GM21447 (cell line): ENCODE results near the gene CYTH1.
"Not testable (repeated sequence)": the region's sequence is repeated elsewhere in the genome, so short reads cannot be mapped to it uniquely, and the experiment has no call there.

Experiments used
- ATAC-seq: cut with Tn5 transposase; IDR thresholded peaks from one replicate; pipeline ENCODE4 v1.9.1; 2021; ENCODE audit not compliant: unreplicated experiment

Gene CYTH1

DNA sequence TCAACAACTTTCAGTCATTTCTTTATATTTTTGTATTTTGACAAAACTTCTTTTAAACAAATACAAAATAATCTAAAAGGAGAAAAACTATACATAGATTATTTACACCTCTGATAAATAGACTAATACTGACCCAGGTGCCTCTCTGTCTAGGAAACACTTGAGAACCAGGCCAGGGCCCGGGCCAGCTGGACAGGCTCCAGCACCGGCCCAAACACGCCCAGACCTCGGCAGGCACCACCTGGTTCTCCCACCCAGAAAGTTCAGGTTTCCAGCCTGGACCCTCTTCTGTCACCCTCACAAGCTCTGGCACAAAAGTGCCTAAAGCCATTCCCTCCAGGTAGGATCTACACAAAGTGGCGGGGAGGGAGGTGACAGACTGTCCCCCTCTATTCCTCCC is 107.9 kb downstream of the CYTH1 start:
- no peak for ATAC-seq

- ATAC-seq, result no peak
These were observed 108.7 kb downstream of the CYTH1 start for GRCh38 chr17:78673395-78673794.

DNA sequence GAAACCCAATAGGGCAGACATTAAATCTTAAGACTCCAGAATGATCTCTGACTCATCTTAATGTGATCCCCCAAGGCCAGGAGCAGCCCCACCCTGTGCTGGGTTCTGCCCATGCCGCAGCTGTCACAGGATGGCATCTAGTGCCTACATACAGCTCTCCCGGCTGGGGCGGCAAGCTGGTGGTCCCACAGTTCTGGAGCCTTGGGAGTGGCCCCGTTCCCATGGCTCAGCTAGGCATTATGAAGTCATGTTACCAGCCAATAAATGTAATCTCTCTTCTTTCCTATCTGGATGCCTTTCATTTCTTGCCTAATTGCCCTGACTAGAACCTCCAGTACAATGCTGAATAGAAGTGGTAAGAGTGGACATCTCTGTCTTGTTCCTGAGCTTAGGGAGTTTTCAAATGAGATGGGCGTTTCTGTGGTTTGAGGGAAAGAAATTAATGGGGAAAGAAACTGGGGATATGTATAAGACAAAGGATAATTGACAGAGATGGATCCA is 109.2 kb downstream of the CYTH1 start:
- ATAC-seq, result no peak

DNA sequence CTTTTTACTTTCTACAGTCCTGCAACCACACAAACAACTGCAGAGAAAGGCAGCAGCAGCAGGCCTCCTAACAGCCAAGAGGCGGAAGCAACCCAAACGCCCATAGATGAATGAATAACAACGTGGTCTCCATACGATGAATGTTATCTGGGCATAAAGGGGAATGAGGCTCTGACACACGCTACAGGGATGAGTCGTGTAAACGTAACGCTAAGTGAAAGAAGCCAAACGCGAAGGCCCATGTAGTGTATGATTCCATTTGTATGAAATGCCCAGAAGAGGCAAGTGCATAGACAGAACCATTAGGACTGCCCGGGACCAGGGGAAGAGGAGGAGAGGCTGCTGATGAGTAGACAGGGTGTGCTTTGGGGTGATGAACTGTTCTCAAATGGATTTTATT is 110.1 kb downstream of the CYTH1 start:
- ATAC-seq, result no peak

GRCh38 chr17:78671726-78672001 is 110.4 kb downstream of the CYTH1 start:
- not testable (repeated sequence) for ATAC-seq

DNA sequence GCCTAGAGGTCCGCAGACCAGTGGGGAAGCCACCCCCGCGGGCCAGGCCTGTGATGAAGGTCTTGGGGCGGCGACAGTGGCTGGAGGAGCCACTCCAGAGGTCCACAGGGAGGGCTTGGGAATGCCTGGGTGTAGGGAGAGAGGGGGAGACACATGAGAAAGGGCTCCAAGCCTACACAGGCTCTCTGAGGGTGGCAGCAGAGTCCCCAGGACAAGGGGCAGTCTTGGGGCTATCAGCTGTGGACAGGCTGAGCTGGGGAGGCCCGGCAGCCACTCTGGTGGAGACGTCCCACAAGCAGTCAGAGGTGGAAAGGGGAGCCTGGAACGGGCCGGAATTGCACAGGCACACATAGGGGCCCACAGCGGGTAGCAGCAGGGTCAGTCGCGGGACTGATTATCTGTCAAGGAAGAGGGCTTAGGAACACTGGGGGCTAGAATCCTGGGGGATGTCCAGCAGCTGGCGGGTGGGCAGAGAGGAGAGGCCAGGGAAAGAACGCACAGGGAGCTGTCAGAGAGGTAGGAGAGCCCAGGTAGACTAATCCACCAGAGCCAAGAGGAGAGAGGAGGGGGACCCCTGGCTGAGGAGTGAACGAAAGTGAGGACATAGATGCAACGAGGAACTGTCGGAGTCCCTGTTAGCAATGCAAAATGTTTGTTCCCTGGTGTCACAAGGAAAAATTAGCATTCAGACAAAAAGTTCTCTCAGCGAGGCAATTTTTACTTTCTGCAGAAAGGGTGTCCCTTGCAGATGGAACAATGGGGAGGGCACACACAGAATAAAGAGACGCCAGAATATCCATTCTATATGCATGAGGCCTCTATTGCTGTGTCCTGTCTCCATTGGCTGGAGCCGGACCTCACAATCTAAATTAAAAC is 111.0 kb downstream of the CYTH1 start:
- no peak for ATAC-seq

- no peak for ATAC-seq
These were observed 112.0 kb downstream of the CYTH1 start for GRCh38 chr17:78669975-78670518.

DNA sequence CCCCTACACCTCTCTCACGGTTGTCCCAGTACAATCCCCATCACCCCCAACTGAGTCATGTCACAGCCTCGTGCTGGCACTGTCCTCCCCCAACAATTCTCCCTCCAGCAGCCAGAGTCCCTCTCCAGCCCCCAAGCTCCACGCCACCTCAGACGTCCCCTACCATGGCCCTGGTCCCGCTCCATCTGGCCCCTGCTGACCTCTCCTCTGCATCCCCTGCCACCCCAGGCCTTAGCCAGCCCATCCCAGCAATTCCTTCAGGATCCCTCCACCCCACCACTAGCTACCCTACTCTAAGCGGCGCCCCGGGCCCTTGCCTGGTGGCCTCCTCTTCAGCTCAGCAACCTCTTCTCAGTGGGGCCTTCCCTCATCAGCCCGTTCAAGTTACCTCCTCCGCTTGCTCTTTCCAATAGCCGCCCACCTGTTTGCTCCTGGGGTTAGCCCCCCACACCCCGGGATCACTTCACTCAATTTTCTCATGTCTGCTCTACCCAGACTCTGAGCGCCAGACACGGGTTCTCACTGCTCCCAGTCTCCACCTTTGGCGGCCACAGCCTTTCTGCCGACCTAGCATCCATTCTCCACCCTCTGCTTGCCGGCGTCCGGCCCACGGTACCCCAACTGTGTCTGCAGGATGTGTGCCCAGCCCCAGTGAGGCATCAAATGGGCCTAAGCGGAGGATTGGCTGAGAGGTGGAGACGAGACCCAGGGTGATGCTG is 112.7 kb downstream of the CYTH1 start:
- no peak for ATAC-seq

DNA sequence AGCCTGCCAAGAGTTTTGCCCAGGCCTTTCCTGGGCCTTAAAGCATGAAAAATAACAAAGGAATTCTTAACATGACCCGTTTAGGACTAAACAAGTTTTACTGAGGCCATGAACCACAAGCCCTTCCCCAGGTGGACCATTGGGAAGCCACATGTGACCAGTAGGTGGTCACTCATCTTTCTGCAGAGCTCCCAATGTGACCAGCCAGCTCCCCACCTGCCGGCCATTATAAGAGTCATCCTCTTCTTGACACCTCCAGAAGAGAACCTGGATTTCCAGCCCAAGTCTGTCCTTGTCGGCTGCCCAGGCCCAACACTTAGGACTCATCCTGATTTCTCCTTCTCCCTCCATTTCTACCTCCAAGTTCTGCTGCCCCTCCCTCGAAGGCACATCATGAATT is 113.2 kb downstream of the CYTH1 start:
- ATAC-seq, result no peak

DNA sequence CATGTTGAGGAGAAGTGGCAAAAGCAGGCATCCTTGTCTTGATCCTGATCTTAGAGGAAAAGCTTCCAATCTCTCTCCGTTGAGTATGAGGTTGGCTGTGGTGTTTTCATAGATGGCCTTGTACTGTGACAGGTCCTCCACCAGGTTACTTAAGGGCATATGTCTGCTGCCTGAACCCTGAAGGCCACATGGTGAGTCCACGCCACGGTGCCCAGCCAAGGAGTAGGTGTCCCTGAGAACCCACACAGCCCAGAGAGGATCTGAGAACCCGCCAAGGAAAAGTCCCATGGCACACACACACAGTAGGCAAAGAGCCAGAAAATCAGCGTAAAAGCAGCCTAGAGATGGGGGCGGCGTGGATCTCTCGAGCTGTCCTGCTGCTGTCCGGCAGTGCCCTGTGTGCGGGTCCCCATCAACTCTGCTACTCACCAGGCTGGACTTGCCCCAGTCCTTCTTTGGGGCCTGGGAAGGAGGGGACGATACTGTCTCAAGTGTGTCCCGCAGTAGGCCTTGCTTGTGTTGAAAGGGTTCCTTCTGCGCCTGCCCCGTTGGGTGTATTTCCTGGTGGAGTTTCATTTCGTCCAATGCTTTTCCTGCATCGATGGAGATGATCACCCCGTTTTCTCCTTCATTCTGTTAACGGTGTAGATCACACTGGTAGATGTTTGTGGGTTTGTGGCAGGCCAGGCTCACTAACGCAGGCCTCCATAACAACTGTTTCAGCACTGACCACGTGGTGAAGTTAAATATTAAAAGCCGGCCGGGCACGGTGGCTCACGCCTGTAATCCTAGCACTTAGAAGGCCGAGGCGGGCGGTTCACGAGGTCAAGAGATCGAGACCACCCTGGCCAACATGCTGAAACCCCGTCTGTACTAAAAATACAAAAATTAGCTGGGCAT is 114.1 kb downstream of the CYTH1 start:
- ATAC-seq, result no peak

GRCh38 chr17:78667091-78667490 is 115.0 kb downstream of the CYTH1 start:
- no peak for ATAC-seq

- ATAC-seq, result no peak
These were observed 115.8 kb downstream of the CYTH1 start for GRCh38 chr17:78665952-78666920.

DNA sequence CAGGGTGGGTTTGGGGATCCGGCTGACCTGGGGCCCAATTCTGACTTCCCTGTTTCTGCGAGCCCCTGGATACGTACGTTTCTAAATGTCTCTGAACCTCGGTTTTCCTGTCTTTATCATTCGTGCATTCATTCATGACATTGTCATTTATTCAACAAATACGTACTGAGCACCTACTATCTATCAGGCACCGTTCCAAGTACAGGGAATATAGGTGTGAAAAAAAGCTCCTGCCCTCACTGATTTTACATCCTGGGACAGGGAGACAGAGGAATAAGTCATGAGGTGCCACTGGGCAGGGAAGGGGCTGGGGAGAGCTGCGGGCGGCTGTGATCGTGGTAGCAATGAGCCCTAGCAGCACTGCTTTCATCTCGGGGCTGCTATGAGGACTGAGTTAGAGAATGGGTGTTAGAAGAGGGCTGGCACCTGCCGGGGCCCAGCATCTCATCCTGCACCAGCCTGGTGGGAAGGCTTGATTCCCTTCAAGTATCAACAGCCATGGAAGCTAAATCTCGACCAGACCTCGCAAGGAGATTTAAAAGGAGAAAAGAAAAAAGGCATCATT is 116.6 kb downstream of the CYTH1 start:
- no peak for ATAC-seq

DNA sequence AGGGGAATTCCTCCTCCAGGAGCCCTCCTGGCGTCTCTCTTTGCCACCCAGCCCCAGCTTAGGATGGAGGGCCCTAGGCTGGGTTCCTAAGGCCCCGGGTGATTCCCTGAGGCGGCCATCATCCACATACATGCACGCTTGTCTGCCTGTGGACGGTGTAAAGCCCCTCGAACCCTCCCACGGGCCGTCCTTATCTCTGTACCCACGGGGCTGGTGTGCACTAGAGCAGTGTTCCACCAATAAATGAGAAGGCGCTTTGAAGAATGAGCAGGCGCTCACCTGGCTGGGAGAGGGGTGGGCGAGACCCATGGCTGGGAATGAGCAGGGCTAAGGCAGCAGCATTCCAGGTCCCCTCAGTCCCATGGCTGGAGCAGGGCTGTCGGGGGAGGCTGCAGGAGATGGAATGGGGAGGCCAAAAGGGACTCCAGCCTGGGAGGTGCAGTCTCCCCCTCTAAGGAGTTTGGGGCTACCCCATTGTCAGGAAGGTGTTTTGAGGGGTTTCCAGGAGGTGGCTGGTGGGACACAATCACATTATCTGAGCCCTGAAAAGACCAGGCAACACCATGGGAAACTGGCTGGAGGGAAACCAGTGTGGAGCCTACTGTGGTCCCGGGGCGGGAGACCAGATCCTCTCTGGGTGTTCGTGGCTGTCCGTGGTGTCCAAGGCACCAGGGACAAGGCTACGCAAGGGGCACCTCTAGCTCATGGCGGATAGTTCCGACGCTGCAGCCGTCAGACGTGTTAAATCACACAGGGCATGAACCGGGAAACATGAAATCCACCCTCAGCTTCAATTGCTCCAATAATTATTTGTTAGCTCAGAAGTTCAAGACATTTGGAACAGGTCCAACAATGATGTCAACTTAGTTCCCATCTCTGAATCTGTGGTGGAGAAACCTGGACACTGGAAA is 117.3 kb downstream of the CYTH1 start:
- no peak for ATAC-seq

GRCh38 chr17:78661093-78661770 is 120.8 kb downstream of the CYTH1 start:
- no peak for ATAC-seq

DNA sequence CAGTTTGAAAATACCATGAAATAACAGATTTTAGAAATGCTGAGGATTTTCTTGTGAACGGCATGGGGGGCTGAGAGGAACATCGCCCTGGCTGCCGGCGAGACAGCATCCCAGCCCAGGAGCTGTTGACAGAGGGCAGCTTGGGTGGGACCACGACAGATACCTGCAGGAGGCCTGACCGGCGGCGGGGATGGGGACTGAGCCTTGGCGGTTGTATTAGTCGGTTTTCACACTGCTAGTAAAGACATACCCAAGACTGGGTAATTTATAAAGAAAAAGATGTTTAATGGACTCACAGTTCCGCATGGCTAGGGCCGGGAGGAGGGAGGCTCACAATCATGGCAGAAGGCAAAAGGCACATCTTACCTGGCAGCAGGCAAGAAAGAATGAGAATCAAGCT is 122.5 kb downstream of the CYTH1 start:
- no peak for ATAC-seq

DNA sequence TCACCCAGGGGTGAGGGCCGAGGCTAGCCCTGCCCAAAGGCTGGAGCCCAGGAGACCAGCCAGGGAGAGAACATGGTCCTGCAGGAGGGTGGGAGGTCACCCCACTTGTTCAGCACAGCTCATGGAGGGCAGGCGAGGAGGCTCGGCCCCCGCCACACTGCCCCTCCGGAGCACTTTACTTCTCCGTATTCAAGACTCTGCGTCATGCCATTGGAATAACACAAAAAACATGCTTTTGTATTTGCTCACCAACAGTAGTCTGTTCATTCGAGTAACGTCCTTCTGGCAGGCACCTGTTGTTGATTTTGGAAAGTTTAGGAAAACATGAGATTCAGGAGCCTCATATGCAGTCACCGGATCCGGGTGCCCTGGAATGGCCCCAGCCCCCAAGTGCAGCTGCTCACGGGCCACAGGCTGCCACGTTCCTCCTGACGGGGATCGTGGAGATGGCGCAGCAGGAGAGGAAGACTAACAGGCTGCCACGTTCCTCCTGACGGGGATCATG is 123.7 kb downstream of the CYTH1 start:
- no peak for ATAC-seq
